D721Med (cell line): ENCODE data around the gene P4HA2.

Experiments used
- DNase-seq: peaks from one replicate; pipeline ENCODE4 v3.0.0; 2011; ENCODE audit warnings: low spot score; ENCODE audit not compliant: insufficient read length
- FAIRE-seq: peaks from 2 replicates; lab custom pipeline; 2011; peaks lifted over from hg19 to GRCh38; lab: Jason Lieb, UNC
- TF ChIP-seq, protein P1 (sequence below): IDR thresholded peaks from 2 replicates; pipeline ENCODE4 v1.5.1; 2012; ENCODE audit warnings: mild to moderate bottlenecking, control low read depth; ENCODE audit not compliant: insufficient read depth; ENCODE audit errors: missing control alignments

P4HA2 gene

GRCh38 chr5:132220491-132220890 lies 7.2 kb downstream of the P4HA2 start:
- FAIRE-seq (no peak), DNase-seq (no peak)
- TF ChIP-seq, protein P1, sequence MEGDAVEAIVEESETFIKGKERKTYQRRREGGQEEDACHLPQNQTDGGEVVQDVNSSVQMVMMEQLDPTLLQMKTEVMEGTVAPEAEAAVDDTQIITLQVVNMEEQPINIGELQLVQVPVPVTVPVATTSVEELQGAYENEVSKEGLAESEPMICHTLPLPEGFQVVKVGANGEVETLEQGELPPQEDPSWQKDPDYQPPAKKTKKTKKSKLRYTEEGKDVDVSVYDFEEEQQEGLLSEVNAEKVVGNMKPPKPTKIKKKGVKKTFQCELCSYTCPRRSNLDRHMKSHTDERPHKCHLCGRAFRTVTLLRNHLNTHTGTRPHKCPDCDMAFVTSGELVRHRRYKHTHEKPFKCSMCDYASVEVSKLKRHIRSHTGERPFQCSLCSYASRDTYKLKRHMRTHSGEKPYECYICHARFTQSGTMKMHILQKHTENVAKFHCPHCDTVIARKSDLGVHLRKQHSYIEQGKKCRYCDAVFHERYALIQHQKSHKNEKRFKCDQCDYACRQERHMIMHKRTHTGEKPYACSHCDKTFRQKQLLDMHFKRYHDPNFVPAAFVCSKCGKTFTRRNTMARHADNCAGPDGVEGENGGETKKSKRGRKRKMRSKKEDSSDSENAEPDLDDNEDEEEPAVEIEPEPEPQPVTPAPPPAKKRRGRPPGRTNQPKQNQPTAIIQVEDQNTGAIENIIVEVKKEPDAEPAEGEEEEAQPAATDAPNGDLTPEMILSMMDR: no peak

- TF ChIP-seq, protein P1: no peak
- FAIRE-seq: no peak
- DNase-seq: no peak
Measured at GRCh38 chr5:132219981-132220380, 7.7 kb downstream of the P4HA2 start.

GRCh38 chr5:132219289-132219970 lies 8.2 kb downstream of the P4HA2 start:
- FAIRE-seq (no peak), DNase-seq (no peak)
- TF ChIP-seq, protein P1: no peak

DNA sequence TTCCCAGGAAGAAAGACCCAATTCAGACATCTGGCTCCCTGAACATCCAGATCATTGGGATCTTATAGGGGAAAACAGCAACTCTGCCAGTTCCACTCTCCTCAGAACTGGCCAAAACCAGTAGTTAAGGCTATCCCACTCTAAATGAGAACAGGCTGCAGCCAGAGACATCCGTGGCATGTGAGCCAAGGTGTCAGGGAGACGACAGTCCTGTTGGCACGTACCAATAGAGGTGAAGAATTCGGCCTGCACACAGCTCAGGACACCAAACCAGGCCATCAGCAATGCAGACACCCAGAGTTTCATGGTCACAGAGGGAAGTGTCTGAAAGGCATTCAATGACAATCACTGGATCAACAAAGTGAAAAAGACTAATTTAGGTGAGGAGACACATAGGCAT lies 9.3 kb downstream of the P4HA2 start:
- no peak for FAIRE-seq

GRCh38 chr5:132215329-132215728 lies 12.3 kb downstream of the P4HA2 start:
- FAIRE-seq (no peak), DNase-seq (no peak)
- TF ChIP-seq, protein P1: no peak

More for the DNA sequence above, 9.3 kb downstream of the P4HA2 start:
- no peak for DNase-seq
- TF ChIP-seq, protein P1: no peak

- DNase-seq: no peak
- no peak for FAIRE-seq
- TF ChIP-seq, protein P1: no peak
Measured at GRCh38 chr5:132214491-132214890, 13.2 kb downstream of the P4HA2 start.

DNA sequence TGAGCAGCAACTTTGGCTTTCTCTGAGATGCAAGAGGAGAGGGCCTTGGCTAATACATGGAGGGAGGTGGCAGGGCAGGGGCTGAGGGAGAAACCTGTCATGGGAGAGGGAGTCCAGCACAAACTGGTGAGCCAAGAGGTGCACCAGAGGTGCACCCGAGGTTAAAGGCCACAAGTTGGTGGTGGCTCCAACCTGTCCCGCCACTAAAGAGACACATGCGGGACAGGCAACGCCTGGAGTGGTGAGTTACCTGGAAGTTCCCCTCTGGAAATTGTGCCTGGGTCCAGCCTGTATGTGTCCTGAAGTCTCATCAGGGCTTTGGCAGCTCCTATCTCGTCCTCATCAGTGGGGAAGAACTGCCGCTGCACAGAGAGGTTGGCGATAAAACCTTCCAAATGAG lies 14.0 kb downstream of the P4HA2 start:
- no peak for DNase-seq
- TF ChIP-seq, protein P1: no peak
- no peak for FAIRE-seq
